ENCODE data around the gene A1BG. TPM values are rescaled to one million over a fixed set of nuclear protein-coding genes. Genes with fewer than 3 reads are reported as not detected.
"Not testable (repeated sequence)": the region's sequence is repeated elsewhere in the genome, so short reads cannot be mapped to it uniquely, and the experiment has no call there.

Gene A1BG
- polyA plus RNA-seq, 6 donors from 2014 or later: 30.6 to 68.3 (median 50.9) TPM

DNA sequence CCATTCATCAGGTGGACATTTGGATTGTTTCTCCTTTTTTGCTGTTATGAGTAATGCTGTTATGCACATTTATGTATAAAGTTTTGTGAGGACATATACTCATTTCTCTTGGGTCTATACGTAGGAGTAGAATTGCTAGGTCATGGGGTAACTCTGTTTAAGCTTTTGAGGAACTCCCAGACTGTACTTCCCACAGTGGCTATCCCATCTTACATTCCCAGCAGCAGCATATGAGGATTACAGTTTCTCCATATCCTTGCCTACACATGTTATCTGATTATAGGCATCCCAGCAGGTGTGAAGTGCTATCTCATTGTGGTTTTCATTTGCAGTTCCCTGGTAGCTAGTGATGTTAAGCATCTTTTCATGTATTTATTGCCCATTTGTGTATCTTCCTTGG, 20.6 kb downstream of the A1BG start:
- DNase-seq (no peak), ATAC-seq (ENCODE audit: low read depth in 2 of 2) (no peak)
- H3K4me1 Mint-ChIP-seq: peaks cover 0 to 13% (median 9%) of the 10 kb centered on the region in 3 donors
- no peaks in the 10 kb centered on the region for H3K27me3 Mint-ChIP-seq
- peaks cover 0 to 14% of the 10 kb centered on the region in 2 donors for H3K36me3 Mint-ChIP-seq
- H3K27ac Mint-ChIP-seq: no peak overlapping the region
- H3K9me3 Mint-ChIP-seq: no peaks in the 10 kb centered on the region
- no peak overlapping the region for H3K4me3 Mint-ChIP-seq

DNA sequence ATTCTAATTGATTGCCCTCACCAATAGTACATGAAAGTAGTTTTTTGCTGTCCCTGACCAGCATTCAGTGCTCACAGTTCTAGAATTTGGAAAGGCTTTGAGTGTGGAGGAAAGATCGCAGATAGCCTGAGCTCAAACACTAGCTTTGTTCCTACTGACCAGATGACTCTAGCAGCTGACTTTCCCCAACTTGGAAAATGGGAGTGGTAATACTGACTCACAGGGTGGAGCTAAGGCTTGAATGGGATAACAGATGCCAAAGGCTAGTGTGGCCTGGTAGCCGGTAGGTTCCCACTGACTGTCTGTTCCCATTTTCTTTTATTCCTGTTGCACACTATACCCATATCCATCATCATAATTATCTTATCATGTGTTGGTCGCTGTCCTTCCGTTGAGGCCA, 22.8 kb downstream of the A1BG start:
- Mint-ChIP-seq H3K4me3 (no peak overlapping the region), H3K4me1 (peaks cover 0 to 13% (median 9%) of the 10 kb centered on the region in 3 donors), H3K27me3 (no peaks in the 10 kb centered on the region), H3K9me3 (no peaks in the 10 kb centered on the region), H3K27ac (peak overlapping the region in 3 of 6 donors; percentile 2 to 60 (median 8)), H3K36me3 (peaks cover 0 to 8% of the 10 kb centered on the region in 2 donors)
- DNase-seq: no peak
- ATAC-seq (ENCODE audit: low read depth in 2 of 2): no peak

GRCh38 chr19:58328999-58329398, 24.3 kb downstream of the A1BG start:
- no peaks in the 10 kb centered on the region for H3K36me3 Mint-ChIP-seq
- peak overlapping the region in 3 of 6 donors; percentile 48 to 67 (median 58) for H3K27ac Mint-ChIP-seq
- no peaks in the 10 kb centered on the region for H3K9me3 Mint-ChIP-seq
- no peak for ATAC-seq (ENCODE audit: low read depth in 2 of 2)
- H3K27me3 Mint-ChIP-seq: no peaks in the 10 kb centered on the region
- peak overlapping the region in 1 of 8 donors; percentile 43 for H3K4me3 Mint-ChIP-seq
- DNase-seq: peak; percentile 24
- peaks cover 0 to 10% (median 7%) of the 10 kb centered on the region in 3 donors for H3K4me1 Mint-ChIP-seq

GRCh38 chr19:58326914-58327726, 26.2 kb downstream of the A1BG start, which contains the start of gene ZSCAN22:
ZSCAN22 (plus strand) TSS chr19:58326994; CDS start chr19:58334803, 7,809 bp downstream.
- Mint-ChIP-seq H3K36me3 (no peaks in the 10 kb centered on the region), H3K4me1 (peaks cover 0 to 14% (median 7%) of the 10 kb centered on the region in 3 donors), H3K4me3 (no peak within 1 kb of the TSS)

DNA sequence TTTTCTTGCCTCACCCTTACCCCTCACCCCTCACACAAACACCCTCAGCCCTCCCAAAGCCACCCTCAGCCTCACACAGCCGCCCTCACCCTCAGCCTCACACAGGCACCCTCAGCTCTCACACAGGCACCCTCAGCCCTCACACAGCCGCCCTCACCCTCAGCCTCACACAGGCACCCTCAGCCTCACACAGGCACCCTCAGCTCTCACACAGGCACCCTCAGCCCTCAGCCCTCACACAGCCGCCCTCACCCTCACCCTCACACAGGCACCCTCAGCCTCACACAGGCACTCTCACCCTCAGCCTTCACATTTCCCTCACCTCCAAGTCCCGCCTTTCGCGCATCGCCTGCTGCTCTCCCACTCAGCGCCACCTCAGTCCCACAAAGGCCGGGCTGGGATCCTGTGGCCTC, 26.8 kb downstream of the A1BG start:
- no peaks in the 10 kb centered on the region for H3K36me3 Mint-ChIP-seq
- ATAC-seq (ENCODE audit: low read depth in 2 of 2) (peak; percentile 8 to 20), DNase-seq (no peak)
- H3K27me3 Mint-ChIP-seq: no peaks in the 10 kb centered on the region
- no peaks in the 10 kb centered on the region for H3K9me3 Mint-ChIP-seq
- H3K27ac Mint-ChIP-seq: no peak overlapping the region
- no peak overlapping the region for H3K4me3 Mint-ChIP-seq
- H3K4me1 Mint-ChIP-seq: peaks cover 0 to 14% (median 7%) of the 10 kb centered on the region in 3 donors

More at GRCh38 chr19:58326914-58327726, 26.2 kb downstream of the A1BG start, which contains the start of gene ZSCAN22:
- DNase-seq (peak; percentile 81), ATAC-seq (ENCODE audit: low read depth in 2 of 2) (peak; percentile 90 to 93)
- Mint-ChIP-seq H3K27ac (no peak within 1 kb of the TSS), H3K9me3 (no peaks in the 10 kb centered on the region), H3K27me3 (no peaks in the 10 kb centered on the region)

DNA sequence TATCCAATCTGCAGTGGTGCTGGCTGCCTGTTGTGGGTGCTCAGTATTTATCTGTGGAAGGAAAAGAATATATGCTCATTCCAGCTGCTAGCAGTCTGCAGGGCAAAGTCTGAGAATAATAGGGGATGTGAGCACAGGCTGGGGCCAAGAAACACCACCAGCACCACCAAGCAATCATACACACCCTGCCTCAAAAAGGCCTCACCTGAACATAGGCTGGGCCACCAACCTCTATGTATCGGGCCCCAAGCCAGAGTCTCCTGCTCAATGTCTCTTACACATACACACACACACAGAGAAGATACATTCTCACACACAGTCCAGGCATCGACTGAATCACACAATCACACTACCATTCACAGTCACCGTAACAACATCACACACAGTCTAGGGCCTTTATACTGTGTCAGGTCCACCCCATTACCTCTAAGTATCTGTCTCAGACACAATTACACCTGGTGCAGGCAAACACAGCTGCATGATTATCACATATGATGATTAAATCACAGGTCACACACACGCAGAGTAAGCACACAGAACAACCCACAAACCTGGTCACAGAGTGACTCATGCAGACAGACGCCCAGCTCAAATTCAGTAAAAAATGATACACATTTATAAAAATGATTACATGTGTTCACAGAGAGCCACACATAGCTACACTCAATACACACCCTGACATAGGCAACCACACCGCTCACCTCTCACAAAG, 27.8 kb downstream of the A1BG start:
- no peak for DNase-seq
- no peaks in the 10 kb centered on the region for H3K9me3 Mint-ChIP-seq
- H3K4me3 Mint-ChIP-seq: no peak overlapping the region
- H3K27ac Mint-ChIP-seq: no peak overlapping the region
- H3K4me1 Mint-ChIP-seq: peaks cover 0 to 10% (median 7%) of the 10 kb centered on the region in 3 donors
- no peaks in the 10 kb centered on the region for H3K36me3 Mint-ChIP-seq
- no peak for ATAC-seq (ENCODE audit: low read depth in 2 of 2)
- no peaks in the 10 kb centered on the region for H3K27me3 Mint-ChIP-seq

DNA sequence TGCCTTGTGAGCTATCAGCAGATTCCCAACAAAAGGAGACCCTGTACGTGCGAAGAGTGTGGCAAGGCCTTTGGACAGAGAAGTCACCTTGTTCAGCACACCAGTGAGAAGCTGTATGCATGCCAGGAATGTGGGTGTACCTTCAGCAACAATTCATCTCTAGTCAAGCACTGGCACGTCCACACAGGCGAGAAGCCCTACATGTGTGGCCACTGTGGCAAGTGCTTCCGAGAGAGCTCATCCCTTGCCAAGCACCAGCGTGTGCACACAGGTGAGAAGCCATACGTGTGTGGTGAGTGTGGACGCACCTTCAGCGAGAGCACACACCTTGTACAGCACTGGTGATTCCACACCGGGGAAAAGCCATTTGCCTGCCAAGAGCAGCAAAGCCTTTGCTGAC, 34.1 kb downstream of the A1BG start:
- ATAC-seq (ENCODE audit: low read depth in 2 of 2) (no peak), DNase-seq (no peak)
- H3K4me3 Mint-ChIP-seq: no peak overlapping the region
- no peak overlapping the region for H3K27ac Mint-ChIP-seq
- H3K9me3 Mint-ChIP-seq: no peaks in the 10 kb centered on the region
- H3K36me3 Mint-ChIP-seq: peaks cover 8 to 9% of the 10 kb centered on the region in 2 donors
- no peaks in the 10 kb centered on the region for H3K27me3 Mint-ChIP-seq
- H3K4me1 Mint-ChIP-seq: peaks cover 0 to 4% (median 0%) of the 10 kb centered on the region in 3 donors

DNA sequence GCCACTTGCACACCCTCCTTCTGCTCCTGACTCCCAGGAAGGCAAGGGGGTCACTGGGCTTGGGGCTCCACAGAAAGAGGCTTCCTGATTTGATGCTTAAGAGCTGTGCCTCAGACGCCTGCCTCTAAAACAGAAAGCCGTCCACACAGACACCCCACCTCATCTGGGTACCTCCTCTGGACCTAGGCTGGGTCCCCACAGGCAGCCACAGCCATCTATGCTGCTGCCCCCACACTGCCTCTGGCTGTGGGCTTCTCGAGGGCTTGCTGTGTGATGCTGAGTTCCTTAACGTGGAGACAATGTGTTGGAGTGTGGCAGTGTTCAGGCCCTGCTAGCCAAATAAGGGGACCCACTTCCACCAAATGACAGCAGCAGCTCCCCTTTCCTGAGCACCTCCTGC, 35.0 kb downstream of the A1BG start:
- H3K27ac Mint-ChIP-seq: no peak overlapping the region
- DNase-seq (no peak), ATAC-seq (ENCODE audit: low read depth in 2 of 2) (no peak)
- H3K27me3 Mint-ChIP-seq: no peaks in the 10 kb centered on the region
- peaks cover 8 to 9% of the 10 kb centered on the region in 2 donors for H3K36me3 Mint-ChIP-seq
- H3K4me1 Mint-ChIP-seq: peaks cover 0 to under 1% (median 0%) of the 10 kb centered on the region in 3 donors
- H3K9me3 Mint-ChIP-seq: no peaks in the 10 kb centered on the region
- peak overlapping the region in 1 of 8 donors; percentile 37 for H3K4me3 Mint-ChIP-seq

- Mint-ChIP-seq H3K36me3 (peaks cover 8 to 14% of the 10 kb centered on the region in 2 donors), H3K4me3 (no peak overlapping the region), H3K27ac (no peak overlapping the region), H3K4me1 (no peaks in the 10 kb centered on the region), H3K27me3 (no peaks in the 10 kb centered on the region), H3K9me3 (no peaks in the 10 kb centered on the region)
- no peak for DNase-seq
- ATAC-seq (ENCODE audit: low read depth in 2 of 2): no peak
Measured at GRCh38 chr19:58317476-58318072, 35.7 kb downstream of the A1BG start.

- Mint-ChIP-seq H3K36me3 (peaks cover 20 to 30% of the 10 kb centered on the region in 2 donors), H3K9me3 (no peaks in the 10 kb centered on the region), H3K4me1 (peaks cover 0 to 4% (median 3%) of the 10 kb centered on the region in 3 donors), H3K4me3 (no peak overlapping the region), H3K27me3 (no peaks in the 10 kb centered on the region), H3K27ac (peak overlapping the region in 1 of 6 donors; percentile 36)
- no peak for DNase-seq
- no peak for ATAC-seq (ENCODE audit: low read depth in 2 of 2)
Measured at GRCh38 chr19:58315580-58315979, 37.7 kb downstream of the A1BG start.

DNA sequence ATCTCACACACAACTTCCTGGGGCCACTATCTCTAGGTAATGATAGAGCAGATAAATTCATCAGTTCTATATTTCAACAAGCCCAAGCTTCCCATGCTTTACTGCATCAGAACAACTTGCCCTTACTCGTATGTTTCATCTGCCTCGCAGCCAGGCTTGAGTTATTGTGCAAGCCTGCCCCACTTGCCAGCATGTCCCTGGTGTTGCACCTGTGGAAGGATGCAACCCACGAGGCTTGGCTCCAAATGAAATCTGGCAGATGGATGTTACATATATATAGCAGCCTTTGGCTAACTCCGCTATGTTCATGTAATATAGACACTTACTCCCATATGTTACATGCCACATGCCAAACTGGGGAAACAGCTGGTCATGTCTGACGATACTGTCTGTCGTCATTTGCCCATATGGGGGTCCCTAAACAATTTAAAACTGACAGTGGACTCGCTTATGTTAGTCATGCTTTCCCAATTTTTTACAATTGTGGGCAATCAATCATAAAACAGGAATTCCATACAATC, 41.9 kb downstream of the A1BG start:
- DNase-seq: no peak

GRCh38 chr19:58310685-58311084, 42.6 kb downstream of the A1BG start:
- not testable (repeated sequence) for H3K9me3 Mint-ChIP-seq; H3K4me3 Mint-ChIP-seq; H3K27me3 Mint-ChIP-seq; DNase-seq; ATAC-seq (ENCODE audit: low read depth in 2 of 2)
- Mint-ChIP-seq H3K4me1 (peaks cover 24 to 32% (median 30%) of the 10 kb centered on the region in 3 donors), H3K27ac (peak overlapping the region in 1 of 6 donors; percentile 54), H3K36me3 (peaks cover 20 to 34% of the 10 kb centered on the region in 2 donors)

More for the DNA sequence above, 41.9 kb downstream of the A1BG start:
- peaks cover 20 to 34% of the 10 kb centered on the region in 2 donors for H3K36me3 Mint-ChIP-seq
- ATAC-seq (ENCODE audit: low read depth in 2 of 2): no peak
- no peak overlapping the region for H3K4me3 Mint-ChIP-seq
- no peaks in the 10 kb centered on the region for H3K9me3 Mint-ChIP-seq
- peaks cover 18 to 25% (median 24%) of the 10 kb centered on the region in 3 donors for H3K4me1 Mint-ChIP-seq
- H3K27ac Mint-ChIP-seq: no peak overlapping the region
- no peaks in the 10 kb centered on the region for H3K27me3 Mint-ChIP-seq

GRCh38 chr19:58307736-58308135, 45.6 kb downstream of the A1BG start:
- ATAC-seq (ENCODE audit: low read depth in 2 of 2) (no peak), DNase-seq (no peak)
- no peaks in the 10 kb centered on the region for H3K27me3 Mint-ChIP-seq
- peaks cover 19 to 22% of the 10 kb centered on the region in 2 donors for H3K36me3 Mint-ChIP-seq
- H3K9me3 Mint-ChIP-seq: no peaks in the 10 kb centered on the region
- peaks cover 37 to 48% (median 43%) of the 10 kb centered on the region in 3 donors for H3K4me1 Mint-ChIP-seq
- peak overlapping the region in 4 of 8 donors; percentile 15 to 67 (median 30) for H3K4me3 Mint-ChIP-seq
- peak overlapping the region in 1 of 6 donors; percentile 75 for H3K27ac Mint-ChIP-seq

Data from naive B cell (primary cell).